WI38 (cell line): ENCODE measurements around the gene FRMPD1.

Experiments
- H3K4me3 ChIP-seq: 2 replicates; pipeline ENCODE4 v1.5.1; 2011; ENCODE audit warnings: low read depth, mild to moderate bottlenecking, control low read depth, low read length
- TF ChIP-seq, protein P1 (sequence below): IDR thresholded peaks from 2 replicates; pipeline ENCODE4 v1.5.1; 2012; ENCODE audit warnings: low read depth, mild to moderate bottlenecking, control low read depth, low read length

Gene FRMPD1

DNA sequence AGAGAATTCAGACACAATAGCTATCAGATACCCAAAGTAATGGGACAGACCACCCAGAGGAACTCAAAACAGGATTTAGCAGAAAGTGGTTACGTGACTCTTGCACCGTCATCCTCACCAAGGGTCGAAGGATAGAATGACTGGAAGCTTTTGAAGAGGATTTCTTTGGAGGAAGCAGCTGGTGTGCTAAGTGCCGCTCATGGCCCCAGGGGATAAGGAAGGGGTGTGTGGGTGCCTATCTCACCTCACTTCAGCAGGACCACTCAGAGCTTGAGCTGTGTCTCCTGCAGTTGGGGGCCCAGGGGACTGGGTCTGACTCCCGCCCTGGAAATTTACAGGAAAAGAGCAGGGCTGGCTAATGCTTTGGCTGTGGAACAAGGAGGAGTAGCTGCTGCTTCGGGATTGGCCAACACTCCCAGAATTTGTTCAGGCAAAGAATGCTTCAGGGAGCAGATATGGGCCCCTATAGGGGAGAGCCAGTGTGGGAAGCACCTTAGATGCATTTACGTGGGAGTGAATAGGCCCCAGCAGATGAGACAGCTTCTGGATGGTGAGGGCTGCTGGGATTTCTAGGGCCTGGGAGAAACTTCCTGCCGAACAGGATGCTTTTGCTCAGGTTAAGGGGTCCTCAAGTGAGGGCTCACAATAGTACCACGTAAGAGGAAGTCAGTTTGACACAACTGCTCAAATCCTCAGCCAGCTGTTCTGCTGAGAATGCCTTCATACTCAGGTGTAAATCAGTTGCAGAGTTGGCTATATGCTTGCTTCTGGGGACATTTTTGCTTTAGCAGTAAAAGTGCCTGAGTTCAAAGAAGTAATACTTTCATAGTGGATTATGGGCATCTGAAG is 29.3 kb upstream of the FRMPD1 start:
- TF ChIP-seq, protein P1, sequence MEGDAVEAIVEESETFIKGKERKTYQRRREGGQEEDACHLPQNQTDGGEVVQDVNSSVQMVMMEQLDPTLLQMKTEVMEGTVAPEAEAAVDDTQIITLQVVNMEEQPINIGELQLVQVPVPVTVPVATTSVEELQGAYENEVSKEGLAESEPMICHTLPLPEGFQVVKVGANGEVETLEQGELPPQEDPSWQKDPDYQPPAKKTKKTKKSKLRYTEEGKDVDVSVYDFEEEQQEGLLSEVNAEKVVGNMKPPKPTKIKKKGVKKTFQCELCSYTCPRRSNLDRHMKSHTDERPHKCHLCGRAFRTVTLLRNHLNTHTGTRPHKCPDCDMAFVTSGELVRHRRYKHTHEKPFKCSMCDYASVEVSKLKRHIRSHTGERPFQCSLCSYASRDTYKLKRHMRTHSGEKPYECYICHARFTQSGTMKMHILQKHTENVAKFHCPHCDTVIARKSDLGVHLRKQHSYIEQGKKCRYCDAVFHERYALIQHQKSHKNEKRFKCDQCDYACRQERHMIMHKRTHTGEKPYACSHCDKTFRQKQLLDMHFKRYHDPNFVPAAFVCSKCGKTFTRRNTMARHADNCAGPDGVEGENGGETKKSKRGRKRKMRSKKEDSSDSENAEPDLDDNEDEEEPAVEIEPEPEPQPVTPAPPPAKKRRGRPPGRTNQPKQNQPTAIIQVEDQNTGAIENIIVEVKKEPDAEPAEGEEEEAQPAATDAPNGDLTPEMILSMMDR, result no peak
- H3K4me3 ChIP-seq, result no peak overlapping the region

DNA sequence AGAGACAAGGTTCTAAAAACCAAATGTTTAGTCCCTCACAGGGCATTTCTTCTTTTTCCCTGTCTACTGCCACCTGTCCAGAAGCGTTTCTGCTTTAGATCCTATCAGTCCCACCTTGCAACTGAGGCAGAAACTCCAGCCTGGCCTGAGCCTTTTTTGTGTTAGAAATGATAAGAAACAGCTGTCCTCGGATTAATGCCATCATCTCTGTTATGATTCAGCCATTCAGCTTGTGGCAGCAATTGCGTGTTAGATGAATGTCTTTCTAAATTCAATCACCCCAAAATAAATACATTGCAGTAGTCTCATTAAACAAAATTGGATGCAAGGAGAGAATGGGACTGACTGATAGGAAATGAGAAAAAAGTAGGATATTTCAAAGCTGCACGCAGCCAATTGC is 28.3 kb upstream of the FRMPD1 start:
- H3K4me3 ChIP-seq, result no peak overlapping the region
- TF ChIP-seq, protein P1, result no peak

DNA sequence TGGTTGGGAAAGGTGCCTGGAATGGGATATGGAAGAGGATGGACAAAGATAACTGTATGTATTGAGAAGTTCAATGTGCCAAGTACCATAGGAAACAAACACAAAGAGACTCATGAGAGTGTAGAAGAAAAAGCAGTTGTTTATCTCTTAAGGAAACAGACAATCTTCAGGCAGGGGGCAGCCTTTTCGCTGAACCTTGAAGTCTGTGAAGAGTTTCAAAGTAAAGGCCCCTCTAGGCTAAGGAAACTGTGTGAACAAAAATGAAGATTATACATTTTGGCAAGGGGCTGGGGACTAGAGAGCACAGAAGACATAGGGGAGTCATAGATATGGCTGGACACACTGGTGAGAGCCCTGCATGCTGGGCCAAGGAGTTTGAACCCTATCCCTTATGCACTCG is 27.5 kb upstream of the FRMPD1 start:
- TF ChIP-seq, protein P1, result no peak
- no peak overlapping the region for H3K4me3 ChIP-seq

DNA sequence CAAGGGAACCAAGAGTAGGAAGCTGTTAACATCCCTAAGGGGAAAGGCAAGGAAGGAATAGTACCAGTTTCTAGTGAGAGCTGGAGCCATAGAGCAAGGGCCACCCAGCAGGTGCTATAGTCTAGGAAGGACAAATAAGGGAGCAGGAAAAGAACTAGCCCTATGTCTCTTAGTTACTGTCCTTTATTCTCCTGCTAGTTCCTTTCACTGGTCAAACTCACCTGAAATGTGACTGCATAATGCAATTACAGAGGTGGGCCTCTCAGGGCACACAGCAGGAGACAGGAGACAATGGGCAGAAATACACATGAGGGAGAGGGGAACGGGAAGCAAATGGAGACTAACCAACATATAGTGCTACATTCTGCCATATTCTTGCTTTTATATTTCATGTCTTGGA is 26.7 kb upstream of the FRMPD1 start:
- TF ChIP-seq, protein P1, result no peak
- H3K4me3 ChIP-seq, result no peak overlapping the region

GRCh38 chr9:37625036-37625757 is 25.6 kb upstream of the FRMPD1 start:
- TF ChIP-seq, protein P1, result no peak
- no peak overlapping the region for H3K4me3 ChIP-seq

DNA sequence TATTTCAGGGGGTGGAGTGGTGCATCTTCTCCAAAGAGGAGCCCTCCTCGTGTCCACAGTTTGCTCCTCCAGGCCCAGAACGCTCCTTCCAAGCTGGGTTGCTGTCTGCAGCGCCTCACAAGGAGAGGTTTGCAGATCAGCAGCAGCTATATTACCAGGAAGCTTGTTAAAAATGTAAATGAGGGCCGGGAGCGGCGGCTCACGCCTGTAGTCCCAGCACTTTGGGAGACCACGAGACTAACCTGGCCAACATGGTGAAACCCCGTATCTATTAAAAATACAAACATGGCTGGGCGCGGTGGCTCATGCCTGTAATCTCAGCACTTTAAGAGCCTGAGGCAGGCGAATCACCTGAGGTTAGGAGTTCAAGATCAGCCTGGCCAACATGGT is 25.0 kb upstream of the FRMPD1 start:
- no peak overlapping the region for H3K4me3 ChIP-seq
- TF ChIP-seq, protein P1, result no peak

- TF ChIP-seq, protein P1, result no peak
- H3K4me3 ChIP-seq, result no peak overlapping the region
Measured at GRCh38 chr9:37626708-37627292, 24.0 kb upstream of the FRMPD1 start.
